Raji (cell line): ENCODE measurements around the gene EDNRA.

Experiments used
- POLR2A ChIP-seq: IDR thresholded peaks from 2 replicates; pipeline ENCODE4 v1.6.1; 2011; ENCODE audit warnings: low read depth, low read length, control low read depth; ENCODE audit not compliant: insufficient read depth

EDNRA gene

DNA sequence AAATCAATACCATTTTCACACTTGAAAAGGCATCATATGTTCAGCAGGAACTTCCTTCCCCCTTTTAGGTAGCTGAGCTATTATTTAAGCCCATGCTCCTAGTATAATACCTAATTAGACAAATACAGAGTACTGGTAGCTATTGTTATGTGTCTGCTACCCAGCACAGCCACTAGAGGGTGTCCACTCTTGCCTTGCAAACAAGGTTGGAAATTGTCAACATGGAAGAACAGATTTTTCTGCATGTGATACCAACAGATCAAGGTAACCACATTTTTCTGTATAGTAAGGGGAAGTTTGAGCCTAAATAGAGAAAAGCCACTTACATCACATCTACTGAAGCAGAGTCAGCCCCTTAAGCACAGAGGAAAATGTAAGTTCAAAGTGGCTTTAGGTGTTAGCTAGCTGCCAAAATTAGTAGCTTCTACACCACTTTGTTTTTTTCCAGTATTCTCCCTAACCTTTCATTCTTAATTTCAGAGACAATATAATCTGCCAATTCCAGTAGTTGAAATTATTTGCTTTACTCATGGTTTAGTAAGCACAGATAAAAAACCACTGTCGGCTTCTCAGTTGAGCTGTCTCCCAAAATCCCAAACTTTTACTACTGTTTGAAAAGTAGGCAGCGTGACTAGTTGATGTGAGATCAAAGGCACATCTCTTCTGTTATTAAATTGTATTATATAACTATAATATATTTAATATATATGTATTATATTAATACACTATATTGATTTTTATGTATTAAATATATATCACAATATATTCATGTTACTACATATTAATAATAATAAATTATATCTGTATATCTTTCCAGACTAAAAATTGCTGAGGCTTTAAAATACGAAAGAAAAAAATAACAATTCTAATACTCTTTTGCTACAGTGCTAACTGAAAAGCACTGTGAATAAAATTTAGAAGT, 38.2 kb downstream of the EDNRA start:
- no peak for TF ChIP-seq POLR2A

DNA sequence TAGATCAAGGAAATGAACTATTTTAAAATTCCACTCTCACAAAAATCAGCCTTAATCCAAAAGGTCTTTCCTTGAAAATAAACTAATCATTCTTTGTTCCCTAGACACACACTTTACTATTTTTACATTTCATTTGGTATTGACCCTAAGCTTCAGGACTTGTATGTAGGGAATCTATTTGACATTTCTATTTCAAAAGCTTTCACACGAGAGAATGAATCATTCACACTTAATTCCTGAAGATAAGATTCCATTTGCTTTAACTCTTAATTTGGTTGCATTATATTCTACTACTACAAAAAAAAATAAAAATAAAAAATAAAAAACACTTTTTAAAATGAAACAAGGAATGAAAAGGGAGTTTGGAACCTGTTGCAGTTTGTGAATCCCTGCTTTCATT, 43.7 kb downstream of the EDNRA start:
- TF ChIP-seq POLR2A, result no peak

GRCh38 chr4:147525494-147526271, 44.8 kb downstream of the EDNRA start:
- no peak for TF ChIP-seq POLR2A

DNA sequence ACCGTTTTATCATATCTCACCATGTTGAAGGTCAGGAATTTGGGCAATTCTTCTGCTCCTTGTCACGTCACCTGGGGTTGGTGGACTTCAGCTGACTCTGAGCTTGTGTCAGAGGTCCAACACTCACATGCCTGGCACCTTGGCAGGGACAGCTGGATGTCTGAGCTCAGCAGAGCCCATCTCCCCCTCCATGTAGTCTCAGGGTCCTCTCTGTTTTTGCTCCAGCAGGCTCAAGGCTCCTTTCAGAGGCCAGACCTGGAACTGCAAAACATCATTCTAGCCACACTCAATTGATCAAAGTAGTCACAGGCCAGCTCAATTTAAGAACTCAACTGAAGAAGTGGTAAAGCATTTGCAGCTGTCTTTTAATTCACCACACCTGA, 45.4 kb downstream of the EDNRA start:
- no peak for TF ChIP-seq POLR2A

GRCh38 chr4:147528054-147528453, 47.2 kb downstream of the EDNRA start:
- TF ChIP-seq POLR2A, result no peak

DNA sequence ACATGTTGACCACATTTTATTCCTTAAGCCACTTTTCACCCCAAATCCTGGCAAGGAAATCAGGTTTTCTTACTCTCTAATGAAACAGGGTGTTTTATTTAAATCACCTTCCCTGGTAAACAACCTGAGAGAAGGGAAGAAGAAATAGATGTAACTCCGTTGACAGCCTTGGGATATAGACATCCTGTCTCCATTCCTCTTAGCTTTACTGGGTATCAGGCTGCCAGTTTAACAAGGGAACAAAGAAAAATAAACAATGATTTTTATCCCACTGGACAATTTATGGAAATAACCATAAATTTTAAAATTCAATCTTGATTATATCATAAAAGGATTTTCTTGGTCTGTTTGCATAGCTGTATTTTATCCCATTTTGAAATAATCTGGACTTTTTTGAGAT, 49.2 kb downstream of the EDNRA start:
- TF ChIP-seq POLR2A, result no peak

DNA sequence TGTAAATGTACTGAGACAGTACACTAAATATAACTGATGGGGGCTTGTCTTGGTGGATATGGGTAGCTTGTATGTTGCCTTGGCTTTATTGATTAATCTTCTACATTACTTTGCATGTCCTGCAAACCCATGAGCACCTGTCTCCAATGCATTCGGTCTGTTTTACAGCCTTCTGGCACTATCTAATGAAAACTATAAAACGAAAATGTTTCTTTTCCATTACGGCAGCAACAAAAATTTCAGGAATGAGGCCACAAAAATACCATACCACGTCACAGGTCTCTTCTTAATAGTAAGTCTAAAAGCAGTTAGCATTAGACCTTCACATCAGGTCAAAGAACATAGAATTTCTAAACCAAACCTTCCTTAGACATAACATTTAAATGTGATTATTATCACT, 49.8 kb downstream of the EDNRA start:
- TF ChIP-seq POLR2A, result no peak

- TF ChIP-seq POLR2A, result no peak
Observed at GRCh38 chr4:147532896-147533295, 52.0 kb downstream of the EDNRA start.

GRCh38 chr4:147533331-147533730, 52.4 kb downstream of the EDNRA start:
- no peak for TF ChIP-seq POLR2A

DNA sequence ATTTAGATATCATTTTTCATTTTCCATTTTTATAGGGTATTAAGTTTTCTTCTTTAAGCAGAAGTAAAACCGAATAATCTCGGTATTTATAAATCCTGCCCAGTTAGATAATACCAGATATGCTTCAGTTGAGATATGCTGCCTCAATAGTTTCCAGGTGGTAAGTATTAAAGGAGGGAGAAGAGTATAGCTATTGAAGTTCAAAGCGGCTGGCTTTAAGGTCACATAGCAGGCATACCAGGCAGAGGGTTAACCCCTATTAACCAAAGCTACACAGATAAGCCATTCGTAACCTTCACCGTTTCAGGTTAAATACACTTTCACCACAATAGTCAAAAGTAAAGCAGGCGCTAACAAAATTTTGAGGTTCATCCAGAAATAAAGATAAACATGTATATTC, 54.2 kb downstream of the EDNRA start:
- TF ChIP-seq POLR2A, result no peak

DNA sequence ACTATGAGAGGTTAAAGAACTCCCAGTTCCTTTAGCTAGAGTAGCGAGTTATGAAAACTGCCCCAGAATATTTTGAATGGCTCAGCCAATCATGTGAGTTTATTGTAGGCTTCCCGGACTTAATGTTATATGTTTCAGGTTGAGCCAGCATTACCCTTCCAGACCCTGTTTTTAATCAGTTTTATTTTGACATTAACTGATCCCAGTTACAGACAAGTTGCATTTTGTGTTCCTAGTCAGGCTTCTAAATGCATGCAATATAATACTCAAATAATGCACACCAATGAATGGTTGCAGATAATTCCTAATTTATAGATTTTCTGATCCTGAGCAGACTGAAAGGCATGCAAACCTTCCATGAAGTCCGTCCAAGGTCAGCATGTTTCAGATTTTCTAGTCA, 57.8 kb downstream of the EDNRA start:
- no peak for TF ChIP-seq POLR2A

- TF ChIP-seq POLR2A, result no peak
Observed at GRCh38 chr4:147539959-147540358, 59.1 kb downstream of the EDNRA start.

DNA sequence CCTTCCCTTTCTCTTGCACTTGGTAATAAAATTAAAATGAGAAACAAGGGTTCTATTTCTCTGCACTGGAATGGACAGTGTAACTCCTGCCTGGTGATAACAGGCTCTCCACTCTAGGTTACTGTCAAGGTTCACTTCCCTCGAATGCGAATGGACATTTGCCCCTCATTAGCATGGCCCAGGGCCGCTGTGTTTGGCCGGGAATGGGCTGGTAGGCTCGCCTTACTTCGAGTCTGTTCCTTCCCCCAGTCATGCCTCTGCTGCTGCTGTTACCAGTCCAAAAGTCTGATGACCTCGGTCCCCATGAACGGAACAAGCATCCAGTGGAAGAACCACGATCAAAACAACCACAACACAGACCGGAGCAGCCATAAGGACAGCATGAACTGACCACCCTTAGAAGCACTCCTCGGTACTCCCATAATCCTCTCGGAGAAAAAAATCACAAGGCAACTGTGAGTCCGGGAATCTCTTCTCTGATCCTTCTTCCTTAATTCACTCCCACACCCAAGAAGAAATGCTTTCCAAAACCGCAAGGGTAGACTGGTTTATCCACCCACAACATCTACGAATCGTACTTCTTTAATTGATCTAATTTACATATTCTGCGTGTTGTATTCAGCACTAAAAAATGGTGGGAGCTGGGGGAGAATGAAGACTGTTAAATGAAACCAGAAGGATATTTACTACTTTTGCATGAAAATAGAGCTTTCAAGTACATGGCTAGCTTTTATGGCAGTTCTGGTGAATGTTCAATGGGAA, 61.5 kb downstream of the EDNRA start:
- no peak for TF ChIP-seq POLR2A

DNA sequence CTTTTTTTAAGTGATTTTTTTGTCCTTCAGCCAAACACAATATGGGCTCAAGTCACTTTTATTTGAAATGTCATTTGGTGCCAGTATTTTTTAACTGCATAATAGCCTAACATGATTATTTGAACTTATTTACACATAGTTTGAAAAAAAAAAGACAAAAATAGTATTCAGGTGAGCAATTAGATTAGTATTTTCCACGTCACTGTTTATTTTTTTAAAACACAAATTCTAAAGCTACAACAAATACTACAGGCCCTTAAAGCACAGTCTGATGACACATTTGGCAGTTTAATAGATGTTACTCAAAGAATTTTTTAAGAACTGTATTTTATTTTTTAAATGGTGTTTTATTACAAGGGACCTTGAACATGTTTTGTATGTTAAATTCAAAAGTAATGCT, 62.1 kb downstream of the EDNRA start:
- TF ChIP-seq POLR2A, result no peak

- no peak for TF ChIP-seq POLR2A
Observed at GRCh38 chr4:147546349-147546748, 65.5 kb downstream of the EDNRA start.
